ENCODE results near the gene PER1. TPM values are rescaled to one million over a fixed set of nuclear protein-coding genes. Genes with fewer than 3 reads are reported as not detected.

PER1 gene
- 10.6 and 10.8 TPM in 2 replicates for total RNA-seq (2022)
- percentile 37 among the genes with signal in this experiment for Bru-seq, nascent RNA
- BruChase-seq, experiment 1, labeled RNA remaining after a 2-hour chase: percentile 51 among the genes with signal in this experiment
- BruChase-seq, experiment 2, labeled RNA remaining after a 6-hour chase: percentile 50 among the genes with signal in this experiment
- long read RNA-seq, partial matches to known transcripts: 1 of 2 reads
- long read RNA-seq, other reads (novel, unspliced or antisense): 1 of 2 reads

DNA sequence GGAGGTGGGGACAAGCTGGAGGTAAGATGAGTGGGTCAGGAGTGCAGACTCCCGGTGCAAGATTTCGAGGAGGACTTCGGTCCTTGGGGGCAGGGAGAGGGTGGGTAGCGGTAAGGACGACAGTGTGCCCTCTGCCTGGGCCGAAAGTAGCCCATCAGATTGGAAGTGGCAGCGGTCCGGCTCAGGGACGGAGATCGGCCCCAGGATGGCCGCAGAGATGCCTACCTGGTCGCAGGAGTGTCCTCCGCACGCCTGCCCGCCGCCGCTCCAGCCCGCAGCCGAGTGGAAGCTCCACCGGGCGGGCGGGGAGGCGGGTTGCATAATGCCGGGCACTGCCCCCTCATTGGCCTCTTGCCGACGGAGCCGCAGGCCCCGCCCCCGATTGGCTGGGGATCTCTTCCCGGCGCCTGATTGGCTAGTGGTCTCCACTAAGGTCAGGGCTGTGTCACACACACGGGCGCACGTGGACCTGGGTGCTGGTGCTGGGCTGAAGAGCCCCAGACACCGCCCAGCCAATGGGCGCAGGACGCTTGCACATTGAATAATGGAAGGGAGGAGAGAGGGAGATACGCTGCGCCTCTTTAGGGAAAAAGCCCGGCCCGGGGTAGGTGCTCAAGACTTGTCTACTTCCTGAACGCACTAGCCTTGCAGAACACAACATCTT is at the start of gene PER1:
Gene PER1, minus strand, starts transcription at position 293 of the 664 bp plus-strand sequence. CDS start 1,698 bp downstream, outside the sequence.
- CTCF ChIA-PET: interaction anchor here (1.0 kb wide), 1 partner anchor 13 kb away, joined by 3 read pairs; no protein-coding TSS in a partner anchor
- intact Hi-C loops (cut with micrococcal nuclease; ENCODE audit: unreplicated experiment): no loop called here
- H3K4me1 Mint-ChIP-seq (ENCODE audit: low read depth, unreplicated experiment): peaks cover 21% of the 10 kb centered on the region

GRCh38 chr17:8192070-8192815 is 40.0 kb upstream of the PER1 start:
- intact Hi-C loops (cut with micrococcal nuclease; ENCODE audit: unreplicated experiment): loop anchor here (1.0 kb wide), 1 partner anchor 8 kb away; no protein-coding TSS in a partner anchor
- Mint-ChIP-seq H3K9me3 (ENCODE audit: unreplicated experiment) (no peaks in the 10 kb centered on the region), H3K27ac (ENCODE audit: unreplicated experiment) (no peak overlapping the region), H3K4me3 (ENCODE audit: unreplicated experiment) (no peak overlapping the region), H3K36me3 (ENCODE audit: insufficient read depth, unreplicated experiment) (no peaks in the 10 kb centered on the region), H3K4me1 (ENCODE audit: low read depth, unreplicated experiment) (no peaks in the 10 kb centered on the region), H3K27me3 (ENCODE audit: insufficient read depth, unreplicated experiment) (no peaks in the 10 kb centered on the region)
- H3K9me3 ChIP-seq: no peaks in the 10 kb centered on the region
- ChIA-PET CTCF (interaction anchor here (0.8 kb wide), 1 partner anchor 30 kb away, joined by 3 read pairs; no protein-coding TSS in a partner anchor), POLR2A (interaction anchor here (0.5 to 1.6 kb wide), 8 partner anchors 18 to 136 kb away, joined by 3 to 14 read pairs (median 5); partner anchors contain the start of genes AURKB, CTC1 and SLC25A35)
- H3K4me1 ChIP-seq: peaks cover 13% of the 10 kb centered on the region
- H3K27me3 ChIP-seq (replicated peaks; ENCODE audit: control insufficient read depth, insufficient read depth, low read length): no peaks in the 10 kb centered on the region
- H3K4me3 ChIP-seq (ENCODE audit: low read depth, low read length): peak overlapping the region; percentile 40
- no TSS peak for BruUV-seq (replicated peaks)
- no peaks in the 10 kb centered on the region for H3K36me3 ChIP-seq (ENCODE audit: control insufficient read depth, insufficient read depth, low read length)
- TF ChIP-seq, protein P1, sequence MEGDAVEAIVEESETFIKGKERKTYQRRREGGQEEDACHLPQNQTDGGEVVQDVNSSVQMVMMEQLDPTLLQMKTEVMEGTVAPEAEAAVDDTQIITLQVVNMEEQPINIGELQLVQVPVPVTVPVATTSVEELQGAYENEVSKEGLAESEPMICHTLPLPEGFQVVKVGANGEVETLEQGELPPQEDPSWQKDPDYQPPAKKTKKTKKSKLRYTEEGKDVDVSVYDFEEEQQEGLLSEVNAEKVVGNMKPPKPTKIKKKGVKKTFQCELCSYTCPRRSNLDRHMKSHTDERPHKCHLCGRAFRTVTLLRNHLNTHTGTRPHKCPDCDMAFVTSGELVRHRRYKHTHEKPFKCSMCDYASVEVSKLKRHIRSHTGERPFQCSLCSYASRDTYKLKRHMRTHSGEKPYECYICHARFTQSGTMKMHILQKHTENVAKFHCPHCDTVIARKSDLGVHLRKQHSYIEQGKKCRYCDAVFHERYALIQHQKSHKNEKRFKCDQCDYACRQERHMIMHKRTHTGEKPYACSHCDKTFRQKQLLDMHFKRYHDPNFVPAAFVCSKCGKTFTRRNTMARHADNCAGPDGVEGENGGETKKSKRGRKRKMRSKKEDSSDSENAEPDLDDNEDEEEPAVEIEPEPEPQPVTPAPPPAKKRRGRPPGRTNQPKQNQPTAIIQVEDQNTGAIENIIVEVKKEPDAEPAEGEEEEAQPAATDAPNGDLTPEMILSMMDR (IDR thresholded peaks at IDR 0.05; ENCODE audit: insufficient read depth in 1 of 2, low read depth in 1 of 2, low read length in 1 of 2, severe bottlenecking in 1 of 2, unreplicated experiment in 1 of 2): no peak
- peak; percentile 80 to 86 for DNase-seq

More for the DNA sequence above, at the start of gene PER1:
- peak within 1 kb of the TSS; percentile 70 for H3K4me3 ChIP-seq (ENCODE audit: low read depth, low read length)
- Mint-ChIP-seq H3K36me3 (ENCODE audit: insufficient read depth, unreplicated experiment) (peaks cover 16% of the 10 kb centered on the region), H3K9me3 (ENCODE audit: unreplicated experiment) (no peaks in the 10 kb centered on the region), H3K4me3 (ENCODE audit: unreplicated experiment) (peak within 1 kb of the TSS; percentile 84), H3K27me3 (ENCODE audit: insufficient read depth, unreplicated experiment) (no peaks in the 10 kb centered on the region), H3K27ac (ENCODE audit: unreplicated experiment) (peak within 1 kb of the TSS; percentile 99)
- H3K27me3 ChIP-seq (replicated peaks; ENCODE audit: control insufficient read depth, insufficient read depth, low read length): no peaks in the 10 kb centered on the region
- no TSS peak for BruUV-seq (replicated peaks)
- peak; percentile 92 to 93 for DNase-seq
- no peaks in the 10 kb centered on the region for H3K9me3 ChIP-seq
- peaks cover 19% of the 10 kb centered on the region for H3K4me1 ChIP-seq
- H3K36me3 ChIP-seq (ENCODE audit: control insufficient read depth, insufficient read depth, low read length): no peaks in the 10 kb centered on the region
- POLR2A ChIA-PET: interaction anchor here (1.0 kb wide), 1 partner anchor 21 kb away, joined by 7 read pairs; no protein-coding TSS in a partner anchor
- TF ChIP-seq, protein P1 (IDR thresholded peaks at IDR 0.05; ENCODE audit: insufficient read depth in 1 of 2, low read depth in 1 of 2, low read length in 1 of 2, severe bottlenecking in 1 of 2, unreplicated experiment in 1 of 2): no peak

DNA sequence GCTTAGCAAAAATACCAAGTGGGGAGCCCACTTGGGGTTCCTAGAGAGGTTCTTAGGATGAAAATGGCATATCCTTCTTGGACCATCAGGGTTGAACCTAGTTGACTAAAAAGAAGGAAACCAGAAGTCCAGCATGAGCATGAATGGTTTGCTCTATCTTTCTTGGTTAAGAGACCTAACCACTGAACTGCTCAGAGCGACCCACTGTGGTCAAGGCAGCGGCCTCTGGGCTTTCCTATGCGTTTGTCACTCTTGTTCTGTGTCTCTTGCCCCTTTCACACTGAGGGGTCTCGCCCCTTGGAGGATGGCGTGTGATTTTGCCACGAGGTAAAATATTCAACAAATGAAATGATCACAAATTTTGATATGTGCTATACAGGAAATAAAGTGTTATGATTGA is 38.3 kb upstream of the PER1 start:
- no peak overlapping the region for H3K4me3 Mint-ChIP-seq (ENCODE audit: unreplicated experiment)
- no peaks in the 10 kb centered on the region for H3K36me3 Mint-ChIP-seq (ENCODE audit: insufficient read depth, unreplicated experiment)
- DNase-seq: no peak
- H3K9me3 ChIP-seq: no peaks in the 10 kb centered on the region
- H3K27me3 ChIP-seq (replicated peaks; ENCODE audit: control insufficient read depth, insufficient read depth, low read length): no peaks in the 10 kb centered on the region
- no peaks in the 10 kb centered on the region for H3K9me3 Mint-ChIP-seq (ENCODE audit: unreplicated experiment)
- TF ChIP-seq, protein P1 (IDR thresholded peaks at IDR 0.05; ENCODE audit: insufficient read depth in 1 of 2, low read depth in 1 of 2, low read length in 1 of 2, severe bottlenecking in 1 of 2, unreplicated experiment in 1 of 2): no peak
- intact Hi-C loops (cut with micrococcal nuclease; ENCODE audit: unreplicated experiment): no loop called here
- H3K36me3 ChIP-seq (ENCODE audit: control insufficient read depth, insufficient read depth, low read length): no peaks in the 10 kb centered on the region
- no TSS peak for BruUV-seq (replicated peaks)
- POLR2A ChIA-PET: interaction anchor here (0.5 to 1.1 kb wide), 8 partner anchors 8 to 469 kb away, joined by 3 to 17 read pairs (median 5); partner anchors contain the start of genes AURKB and SLC25A35
- no peak overlapping the region for H3K27ac Mint-ChIP-seq (ENCODE audit: unreplicated experiment)
- no peak overlapping the region; the same call in 1 of the 2 replicates for H3K4me3 ChIP-seq (ENCODE audit: low read depth, low read length)
- CTCF ChIA-PET: interaction anchor here (0.7 to 1.0 kb wide), 3 partner anchors 13 to 31 kb away, joined by 3 to 4 read pairs (median 4); partner anchors contain the start of gene AURKB
- peaks cover 13% of the 10 kb centered on the region for H3K4me1 ChIP-seq
- H3K4me1 Mint-ChIP-seq (ENCODE audit: low read depth, unreplicated experiment): no peaks in the 10 kb centered on the region
- no peaks in the 10 kb centered on the region for H3K27me3 Mint-ChIP-seq (ENCODE audit: insufficient read depth, unreplicated experiment)
